K562 (cell line): ENCODE measurements around the gene MAN1A1. TPM values are rescaled to one million over a fixed set of nuclear protein-coding genes. Genes with fewer than 3 reads are reported as not detected.

Source experiments
- ARNT ChIP-seq, 2 experiments: fragments of 450-650 bp; IDR thresholded peaks; 2 replicates each; pipeline ENCODE4 v1.6.1; 2016; ENCODE audit warnings: mild to moderate bottlenecking in 1 of 2
- HDGF ChIP-seq: fragments of 450-650 bp; IDR thresholded peaks from 2 replicates; pipeline ENCODE4 v1.6.1; 2016
- KLF10 ChIP-seq: fragments of 250-450 bp; sonication (Bioruptor Pico); IDR thresholded peaks from 2 replicates; pipeline ENCODE4 v1.6.1; 2021; ENCODE audit warnings: matching md5 sums
- MEF2D ChIP-seq: conservative IDR thresholded peaks from 2 replicates; pipeline ENCODE4 v1.6.1; 2016; ENCODE audit warnings: low read depth, missing genetic modification characterization, missing compliant biosample characterization
- PKNOX1 ChIP-seq: fragments of 450-650 bp; IDR thresholded peaks from 2 replicates; pipeline ENCODE4 v1.6.1; 2016
- TBL1XR1 ChIP-seq, 2 experiments: IDR thresholded peaks; 2 replicates each; pipeline ENCODE4 v1.6.1; 2012; ENCODE audit warnings: improper control_type of control experiment in 2 of 2, low read length in 2 of 2, mild to moderate bottlenecking in 1 of 2
- YY1 ChIP-seq, 3 experiments: IDR thresholded peaks; 2 replicates each; pipeline ENCODE4 v1.6.1; 2011; ENCODE audit warnings: low read length in 2 of 3, mild to moderate bottlenecking in 2 of 3, moderate library complexity in 2 of 3, borderline replicate concordance in 1 of 3, control low read depth in 1 of 3, low read depth in 1 of 3; ENCODE audit not compliant: insufficient read depth in 3 of 3, insufficient replicate concordance in 2 of 3, control insufficient read depth in 1 of 3, insufficient read length in 1 of 3; ENCODE audit errors: extremely low read depth in 1 of 3
- ZBTB40 ChIP-seq, 2 experiments: fragments of 450-650 bp in 1 of 2; sonication (generic) in 1 of 2; formaldehyde crosslinking in 1 of 2; IDR thresholded peaks; 2 replicates each; pipeline versions ENCODE4 v1.7.1 to v1.9.0; 2016 to 2022; ENCODE audit warnings: inconsistent platforms in 1 of 2, mild to moderate bottlenecking in 1 of 2, missing genetic modification reagents in 1 of 2
- ZNF583 ChIP-seq: fragments of 250-450 bp; sonication (Bioruptor Pico); IDR thresholded peaks from 2 replicates; pipeline ENCODE4 v1.4.0; 2020
- polyA plus RNA-seq, 8 experiments: library from polyadenylated mRNA; depleted of rRNA in 4 of 8; stranded (reverse) in 5 of 8; unstranded in 3 of 8; fragments of >200 nt; fragmentation: Nextera tagmentation in 2 of 8; fragmentation: Illumina TruSeq in 1 of 8; extraction: Ambion mirVana in 2 of 8; extraction: Trizol in 1 of 8; gene quantifications; 2 replicates each; pipeline versions ENCODE4 v1.2.1 to v1.2.3, GENCODE V29; 2011 to 2014; ENCODE audit warnings: inconsistent platforms in 1 of 8, missing spikeins in 1 of 8
- total RNA-seq, 7 experiments: library from RNA; depleted of rRNA in 6 of 7; stranded (reverse); fragments of >200 nt in 6 of 7; fragmentation: Illumina TruSeq in 2 of 7; extraction: Trizol in 2 of 7; gene quantifications; 2 replicates each; pipeline versions ENCODE4 v1.2.1 to v1.2.3, GENCODE V29; 2011 to 2021; ENCODE audit warnings: low replicate concordance in 1 of 7

Gene MAN1A1
- total and polyA plus RNA-seq, 9 of the 15 experiments (the other 6 are each of a cell fraction or from before 2014, with no cell fraction given) = 24.5 to 78.4 (median 59.7) TPM

GRCh38 chr6:119311514-119312142, 37.9 kb downstream of the MAN1A1 start (continued):
- no peak for TF ChIP-seq ZBTB40 (IDR thresholded peaks at IDR 0.05)
- TF ChIP-seq ZBTB40 (CRISPR knock-in tag; IDR thresholded peaks at IDR 0.05) = no peak
- TF ChIP-seq ZNF583 (CRISPR knock-in tag) = peak; percentile 35; the same call in 1 of the 2 replicates
- TF ChIP-seq HDGF = peak; percentile 90
- TF ChIP-seq ARNT (IDR thresholded peaks at IDR 0.05) = peak; percentile 72 to 89
- TF ChIP-seq MEF2D = peak; percentile 57
- peak; percentile 85 to 92 for TF ChIP-seq TBL1XR1 (IDR thresholded peaks at IDR 0.05; ENCODE audit: low read length in 2 of 2)
- TF ChIP-seq YY1 (IDR thresholded peaks at IDR 0.05; ENCODE audit: borderline replicate concordance in 1 of 3, control insufficient read depth in 1 of 3, extremely low read depth in 1 of 3, insufficient read depth in 3 of 3, insufficient read length in 1 of 3, insufficient replicate concordance in 2 of 3, low read depth in 1 of 3, low read length in 2 of 3) = peak in 1 of 3 experiments; percentile 45
- TF ChIP-seq PKNOX1 = peak; percentile 73
- no peak for TF ChIP-seq KLF10 (CRISPR knock-in tag)
